ENCODE measurements around the gene MCU. TPM values are rescaled to one million over a fixed set of nuclear protein-coding genes. Genes with fewer than 3 reads are reported as not detected.
A peak's percentile ranks its signal among the peaks of the same experiment; 100 is the strongest.

MCU gene
- total RNA-seq, 1 experiment from 2014 or later: 19.2 TPM

GRCh38 chr10:72740528-72740927 is 48.6 kb downstream of the MCU start:
- H3K36me3 Mint-ChIP-seq (ENCODE audit: insufficient read depth, unreplicated experiment): no peaks in the 10 kb centered on the region
- no peak overlapping the region for H3K27ac Mint-ChIP-seq (ENCODE audit: low read depth, unreplicated experiment)
- BruUV-seq (replicated peaks): no TSS peak

DNA sequence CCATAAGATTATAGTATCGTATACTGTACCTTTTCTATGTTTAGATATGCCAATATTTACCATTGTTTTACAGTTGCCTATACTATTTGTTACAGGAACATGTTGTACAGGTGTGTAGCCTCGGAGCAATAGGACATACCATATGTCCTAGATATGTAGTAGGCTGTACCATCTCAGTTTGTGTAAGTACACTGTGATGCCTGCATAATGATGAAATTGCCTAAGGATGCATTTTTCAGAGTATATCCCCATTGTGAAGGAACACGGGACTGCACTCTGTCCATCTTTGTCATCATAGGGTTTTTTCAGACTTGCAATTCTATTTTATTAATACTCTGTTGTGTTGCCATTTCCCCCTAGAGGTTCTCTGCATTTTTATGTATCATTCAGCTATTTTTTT is 50.1 kb downstream of the MCU start:
- BruUV-seq (replicated peaks): no TSS peak
- Mint-ChIP-seq H3K36me3 (ENCODE audit: insufficient read depth, unreplicated experiment) (no peaks in the 10 kb centered on the region), H3K4me3 (ENCODE audit: unreplicated experiment) (no peak overlapping the region), H3K27ac (ENCODE audit: low read depth, unreplicated experiment) (no peak overlapping the region), H3K4me1 (ENCODE audit: insufficient read depth, unreplicated experiment) (peaks cover 13% of the 10 kb centered on the region), H3K27me3 (ENCODE audit: insufficient read depth, unreplicated experiment) (no peaks in the 10 kb centered on the region), H3K9me3 (ENCODE audit: unreplicated experiment) (no peaks in the 10 kb centered on the region)
- DNase-seq (ENCODE audit: unreplicated experiment): no peak
- no peak for TF ChIP-seq CTCF (IDR thresholded peaks at IDR 0.05; ENCODE audit: unreplicated experiment)
- intact Hi-C loops (cut with micrococcal nuclease): no loop called here
- ChIA-PET POLR2A (interaction anchor here (0.7 kb wide), 2 partner anchors 69 to 1312 kb away, joined by 3 read pairs; no protein-coding TSS in a partner anchor), CTCF (no interaction called here)

More at GRCh38 chr10:72740528-72740927, 48.6 kb downstream of the MCU start:
- H3K4me1 Mint-ChIP-seq (ENCODE audit: insufficient read depth, unreplicated experiment): peaks cover 13% of the 10 kb centered on the region
- POLR2A ChIA-PET: interaction anchor here (0.6 to 1.4 kb wide), 3 partner anchors 10 to 115 kb away, joined by 3 to 5 read pairs (median 4); partner anchors contain the start of gene MICU1
- intact Hi-C loops (cut with micrococcal nuclease): no loop called here
- CTCF ChIA-PET: interaction anchor here (0.7 kb wide), 1 partner anchor 64 kb away, joined by 3 read pairs; no protein-coding TSS in a partner anchor
- no peak for TF ChIP-seq CTCF (IDR thresholded peaks at IDR 0.05; ENCODE audit: unreplicated experiment)
- no peaks in the 10 kb centered on the region for H3K9me3 Mint-ChIP-seq (ENCODE audit: unreplicated experiment)
- H3K4me3 Mint-ChIP-seq (ENCODE audit: unreplicated experiment): no peak overlapping the region
- DNase-seq (ENCODE audit: unreplicated experiment): peak; percentile 54
- no peaks in the 10 kb centered on the region for H3K27me3 Mint-ChIP-seq (ENCODE audit: insufficient read depth, unreplicated experiment)

DNA sequence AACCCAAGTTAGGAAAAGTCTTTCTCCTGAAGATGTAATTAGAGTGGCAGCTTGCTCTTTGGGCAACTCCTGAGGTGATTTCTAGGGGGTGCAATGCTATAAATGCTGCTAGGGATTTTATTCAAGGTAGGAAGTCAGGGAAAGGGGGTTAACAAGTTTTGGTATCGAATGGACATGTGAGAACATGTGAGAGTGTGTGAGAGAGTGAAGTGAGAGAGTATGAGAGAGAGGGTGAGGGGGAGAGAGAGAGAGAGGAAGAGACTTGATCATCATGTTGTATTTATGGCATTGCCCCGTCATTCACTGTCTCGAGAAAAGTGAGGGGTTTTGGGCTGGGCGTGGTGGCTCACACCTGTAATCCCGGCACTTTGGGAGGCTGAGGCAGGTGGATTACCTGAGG is 50.9 kb downstream of the MCU start:
- Mint-ChIP-seq H3K4me3 (ENCODE audit: unreplicated experiment) (no peak overlapping the region), H3K4me1 (ENCODE audit: insufficient read depth, unreplicated experiment) (peaks cover 13% of the 10 kb centered on the region), H3K27me3 (ENCODE audit: insufficient read depth, unreplicated experiment) (no peaks in the 10 kb centered on the region), H3K27ac (ENCODE audit: low read depth, unreplicated experiment) (no peak overlapping the region), H3K9me3 (ENCODE audit: unreplicated experiment) (no peaks in the 10 kb centered on the region), H3K36me3 (ENCODE audit: insufficient read depth, unreplicated experiment) (no peaks in the 10 kb centered on the region)
- CTCF ChIA-PET: no interaction called here
- no TSS peak for BruUV-seq (replicated peaks)
- TF ChIP-seq CTCF (IDR thresholded peaks at IDR 0.05; ENCODE audit: unreplicated experiment): no peak
- intact Hi-C loops (cut with micrococcal nuclease): no loop called here
- POLR2A ChIA-PET: interaction anchor here (0.7 to 1.2 kb wide), 3 partner anchors 13 to 1312 kb away, joined by 3 read pairs; no protein-coding TSS in a partner anchor
- DNase-seq (ENCODE audit: unreplicated experiment): no peak

DNA sequence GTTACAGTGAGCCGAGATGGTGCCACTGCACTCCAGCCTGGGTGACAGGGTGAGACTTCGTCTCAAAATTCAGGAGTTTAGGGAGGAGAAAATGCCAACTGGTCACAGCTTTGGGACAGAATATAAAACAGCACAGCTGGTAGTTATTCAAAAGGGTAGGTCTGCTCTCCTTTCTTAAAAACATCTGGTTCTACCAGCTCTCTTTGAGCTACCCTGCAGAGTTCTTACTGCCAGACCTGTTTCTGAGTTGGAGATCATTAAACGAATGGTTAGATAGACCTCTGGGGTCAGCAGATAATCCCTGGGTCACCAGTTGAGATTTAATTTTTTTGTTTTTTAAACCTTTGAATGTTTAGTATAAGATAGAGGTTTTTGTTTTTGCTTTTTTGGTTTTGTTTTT is 52.6 kb downstream of the MCU start:
- BruUV-seq (replicated peaks): no TSS peak
- ChIA-PET CTCF (interaction anchor here (0.6 to 1.0 kb wide), 2 partner anchors 50 to 130 kb away, joined by 3 read pairs; no protein-coding TSS in a partner anchor), POLR2A (interaction anchor here (0.9 kb wide), 1 partner anchor 32 kb away, joined by 4 read pairs; no protein-coding TSS in a partner anchor)
- Mint-ChIP-seq H3K4me1 (ENCODE audit: insufficient read depth, unreplicated experiment) (peaks cover 13% of the 10 kb centered on the region), H3K27ac (ENCODE audit: low read depth, unreplicated experiment) (no peak overlapping the region), H3K4me3 (ENCODE audit: unreplicated experiment) (no peak overlapping the region), H3K9me3 (ENCODE audit: unreplicated experiment) (no peaks in the 10 kb centered on the region), H3K36me3 (ENCODE audit: insufficient read depth, unreplicated experiment) (no peaks in the 10 kb centered on the region), H3K27me3 (ENCODE audit: insufficient read depth, unreplicated experiment) (no peaks in the 10 kb centered on the region)
- intact Hi-C loops (cut with micrococcal nuclease): no loop called here
- DNase-seq (ENCODE audit: unreplicated experiment): no peak
- TF ChIP-seq CTCF (IDR thresholded peaks at IDR 0.05; ENCODE audit: unreplicated experiment): no peak

Data from MCF 10A (cell line).